Epithelial cell of esophagus (primary cell): Measurements from ENCODE around the gene ZNF550.
A peak's percentile ranks its signal among the peaks of the same experiment; 100 is the strongest.

ENCODE experiments used
- DNase-seq: peaks from one replicate; pipeline ENCODE4 v3.0.0; 2010; ENCODE audit warnings: low read depth
- H3K4me3 ChIP-seq: 2 replicates; pipeline ENCODE4 v1.5.1; 2011; ENCODE audit warnings: mild to moderate bottlenecking, low read length, control low read depth
- CTCF ChIP-seq: IDR thresholded peaks from 2 replicates; pipeline ENCODE4 v1.5.1; 2011; ENCODE audit warnings: low read depth, mild to moderate bottlenecking, low read length, control low read depth, inconsistent platforms; ENCODE audit not compliant: insufficient read depth; ENCODE audit errors: missing control alignments

The ZNF550 gene

GRCh38 chr19:57559404-57560025, at the start of gene ZNF550:
Gene ZNF550 (minus strand): TSS chr19:57559863. CDS start chr19:57559682, 181 bp downstream.
- no peak for TF ChIP-seq CTCF
- peak; percentile 93 for DNase-seq

DNA sequence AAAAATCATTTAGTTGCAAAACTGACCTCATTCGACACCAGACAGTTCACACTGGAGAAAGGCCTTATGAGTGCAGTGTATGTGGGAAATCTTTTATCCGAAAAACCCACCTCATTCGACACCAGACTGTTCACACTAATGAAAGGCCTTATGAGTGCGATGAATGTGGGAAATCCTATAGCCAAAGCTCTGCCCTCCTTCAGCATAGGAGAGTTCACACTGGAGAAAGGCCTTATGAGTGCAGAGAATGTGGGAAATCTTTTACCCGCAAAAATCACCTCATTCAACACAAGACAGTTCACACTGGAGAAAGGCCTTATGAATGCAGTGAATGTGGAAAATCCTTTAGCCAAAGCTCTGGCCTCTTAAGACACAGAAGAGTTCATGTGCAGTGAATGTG, 47.3 kb upstream of the ZNF550 start:
- H3K4me3 ChIP-seq: no peak overlapping the region
- TF ChIP-seq CTCF: no peak
- DNase-seq: no peak

More at GRCh38 chr19:57559404-57560025, at the start of gene ZNF550:
- H3K4me3 ChIP-seq: peak within 1 kb of the TSS; percentile 90

GRCh38 chr19:57599761-57600383, 40.2 kb upstream of the ZNF550 start, which contains the start of gene ZNF530:
Gene ZNF530 (plus strand): TSS chr19:57599885. CDS start chr19:57604346, 4,461 bp downstream.
- peak; percentile 94 for DNase-seq
- peak within 1 kb of the TSS; percentile 75 for H3K4me3 ChIP-seq
- no peak for TF ChIP-seq CTCF

GRCh38 chr19:57599377-57599760, 39.7 kb upstream of the ZNF550 start:
- H3K4me3 ChIP-seq: peak overlapping the region; percentile 75
- DNase-seq: no peak
- TF ChIP-seq CTCF: no peak

- no peak for TF ChIP-seq CTCF
- no peak overlapping the region for H3K4me3 ChIP-seq
- peak; percentile 60 for DNase-seq
These were observed 27.9 kb upstream of the ZNF550 start for GRCh38 chr19:57587529-57587928.

- H3K4me3 ChIP-seq: peak within 1 kb of the TSS; percentile 66
- peak; percentile 2 for TF ChIP-seq CTCF
- DNase-seq: peak; percentile 90
These were observed 24.1 kb upstream of the ZNF550 start, which contains the start of gene ZIK1 for GRCh38 chr19:57583521-57584416. Gene ZIK1 (plus strand): TSS chr19:57584145. CDS start chr19:57584357, 212 bp downstream.
